KMS-11 (cell line): Measurements from ENCODE around the gene OSBPL8.

Experiments used
- H2AFZ ChIP-seq: fragments of 200-600 bp; sonication (generic); 2 replicates; pipeline ENCODE4 v1.6.1; 2016; ENCODE audit warnings: antibody characterized with exemption, mixed run types, low read depth
- H3K27ac ChIP-seq: fragments of 200-600 bp; sonication (generic); 2 replicates; pipeline ENCODE4 v1.6.1; 2016; ENCODE audit warnings: mild to moderate bottlenecking, mixed run types
- H3K27me3 ChIP-seq: fragments of 200-600 bp; sonication (generic); 2 replicates; pipeline ENCODE4 v1.6.1; 2017; ENCODE audit warnings: mild to moderate bottlenecking, low read depth, mixed run types, moderate library complexity; ENCODE audit not compliant: insufficient read depth
- H3K36me3 ChIP-seq: fragments of 200-600 bp; sonication (generic); 2 replicates; pipeline ENCODE4 v1.6.1; 2017; ENCODE audit warnings: mild to moderate bottlenecking, mixed run types; ENCODE audit not compliant: insufficient read depth
- H3K4me1 ChIP-seq: fragments of 200-600 bp; sonication (generic); 2 replicates; pipeline ENCODE4 v1.6.1; 2016; ENCODE audit warnings: mild to moderate bottlenecking, low read depth, mixed run types; ENCODE audit not compliant: poor library complexity, severe bottlenecking
- H3K4me2 ChIP-seq: fragments of 200-600 bp; sonication (generic); 2 replicates; pipeline ENCODE4 v1.7.0; 2016; ENCODE audit warnings: mild to moderate bottlenecking, mixed run types
- H3K4me3 ChIP-seq: fragments of 200-600 bp; sonication (generic); IDR thresholded peaks from 2 replicates; pipeline ENCODE4 v1.6.1; 2017; ENCODE audit warnings: low read depth, low read length, mixed read lengths; ENCODE audit not compliant: insufficient read depth
- H3K79me2 ChIP-seq: fragments of 200-600 bp; sonication (generic); 2 replicates; pipeline ENCODE4 v1.6.1; 2016; ENCODE audit warnings: low read depth, mixed run types; ENCODE audit not compliant: insufficient read depth
- H3K9ac ChIP-seq: fragments of 200-600 bp; sonication (generic); 2 replicates; pipeline ENCODE4 v1.6.1; 2016; ENCODE audit warnings: mild to moderate bottlenecking, mixed run types
- H4K20me1 ChIP-seq: fragments of 200-600 bp; sonication (generic); 2 replicates; pipeline ENCODE4 v1.6.1; 2016; ENCODE audit warnings: mild to moderate bottlenecking, mixed run types; ENCODE audit not compliant: insufficient read depth
- CTCF ChIP-seq: fragments of 200-600 bp; sonication (generic); conservative IDR thresholded peaks from 2 replicates; pipeline ENCODE4 v1.6.1; 2017; ENCODE audit warnings: low read depth, mild to moderate bottlenecking, antibody characterized with exemption, low read length, moderate library complexity, mixed read lengths

OSBPL8 gene

DNA sequence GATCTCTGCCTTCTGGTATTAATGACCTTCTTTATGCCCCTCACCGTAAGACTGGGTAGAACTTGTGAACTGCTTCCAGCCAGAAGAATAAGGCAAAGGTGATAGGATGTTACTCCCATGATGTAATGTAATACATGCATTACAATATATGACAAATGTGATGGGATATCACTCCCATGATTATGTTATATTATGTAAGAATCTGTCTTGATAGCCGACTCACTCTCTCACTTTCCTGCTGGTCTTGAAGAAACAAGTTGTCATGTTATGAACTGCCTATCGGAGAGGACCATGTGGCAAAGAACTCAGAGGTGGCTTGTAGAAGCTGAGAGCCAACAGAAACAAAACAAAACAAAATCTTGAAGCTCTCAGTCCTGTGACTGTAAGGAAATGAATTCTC, 30.6 kb upstream of the OSBPL8 start:
- no peak overlapping the region for H3K27ac ChIP-seq
- H3K9ac ChIP-seq = no peak overlapping the region
- H3K4me2 ChIP-seq = no peak overlapping the region
- no peaks in the 10 kb centered on the region for H3K27me3 ChIP-seq
- H3K36me3 ChIP-seq = no peaks in the 10 kb centered on the region
- no peak overlapping the region for H3K4me3 ChIP-seq
- no peaks in the 10 kb centered on the region for H3K4me1 ChIP-seq
- no peak for TF ChIP-seq CTCF
- no peak overlapping the region for H2AFZ ChIP-seq
- no peaks in the 10 kb centered on the region for H4K20me1 ChIP-seq
- H3K79me2 ChIP-seq = no peaks in the 10 kb centered on the region

DNA sequence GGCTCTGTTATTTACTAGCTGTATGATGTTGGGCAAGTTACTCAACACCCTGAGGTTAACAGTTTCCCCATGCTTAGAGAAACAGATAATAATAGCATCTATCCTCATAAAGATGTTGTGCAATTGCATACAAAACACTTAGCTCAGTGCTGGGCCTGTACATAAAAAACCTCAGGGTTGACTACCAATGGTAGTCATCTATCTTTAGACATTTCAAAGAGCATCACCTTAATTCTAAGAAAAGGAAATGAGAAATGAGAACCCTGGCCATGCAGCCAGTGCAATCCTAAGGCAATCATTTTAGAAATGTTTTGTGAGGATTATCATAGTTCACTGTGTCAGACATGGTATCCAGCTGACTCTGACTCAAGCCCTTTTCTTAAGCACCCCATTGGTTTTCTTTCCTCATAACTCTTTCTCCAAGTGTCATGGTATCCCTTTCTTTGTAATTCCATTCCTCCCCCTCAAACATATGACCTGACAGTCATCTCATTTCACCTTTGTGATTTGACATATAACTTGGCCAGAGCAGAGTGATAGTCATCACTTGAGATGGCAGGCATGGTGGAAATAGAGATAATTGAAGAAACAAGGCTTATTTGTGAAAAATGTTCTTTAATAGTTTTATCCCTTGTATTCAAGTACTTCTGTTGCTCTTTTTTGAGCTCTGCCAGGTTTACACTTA, 29.5 kb upstream of the OSBPL8 start:
- Histone ChIP-seq H3K4me2 (no peak overlapping the region), H3K27ac (no peak overlapping the region), H3K4me3 (no peak overlapping the region), H3K27me3 (no peaks in the 10 kb centered on the region), H3K36me3 (no peaks in the 10 kb centered on the region), H3K9ac (no peak overlapping the region), H3K79me2 (no peaks in the 10 kb centered on the region), H3K4me1 (no peaks in the 10 kb centered on the region), H4K20me1 (no peaks in the 10 kb centered on the region), H2AFZ (no peak overlapping the region)
- TF ChIP-seq CTCF = no peak

DNA sequence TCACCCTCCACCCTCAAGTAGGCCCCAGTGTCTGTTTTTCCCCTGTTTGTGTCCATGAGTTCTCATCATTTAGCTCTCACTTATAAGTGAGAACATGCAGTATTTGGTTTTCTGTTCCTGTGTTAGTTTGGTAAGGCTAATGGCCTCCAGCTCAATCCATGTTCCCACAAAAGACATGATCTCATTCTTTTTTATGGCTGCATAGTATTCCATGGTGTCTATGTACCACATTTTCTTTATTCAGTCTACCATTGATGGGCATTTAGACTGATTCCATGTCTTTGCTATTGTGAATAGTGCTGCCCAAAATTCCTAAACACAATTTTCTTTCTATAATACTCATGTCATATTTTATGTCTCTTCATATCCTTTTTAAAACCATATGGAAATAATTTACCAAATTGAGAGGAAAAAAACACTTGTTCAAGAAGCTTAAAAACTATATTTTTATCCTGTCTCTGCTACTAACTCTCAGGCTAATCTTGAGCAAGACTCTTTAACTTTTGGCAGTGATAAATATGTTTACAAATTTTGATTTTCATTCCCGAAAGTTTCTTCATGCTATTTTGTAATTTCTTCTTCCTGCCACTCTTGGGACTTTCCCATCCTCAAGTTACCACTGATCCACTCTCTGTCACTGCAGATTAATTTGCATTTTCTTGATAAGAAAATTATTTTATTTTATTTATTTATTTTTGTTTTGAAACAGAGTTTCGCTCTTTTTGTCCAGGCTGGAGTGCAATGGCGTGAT, 28.0 kb upstream of the OSBPL8 start:
- H4K20me1 ChIP-seq = no peaks in the 10 kb centered on the region
- no peak overlapping the region for H3K9ac ChIP-seq
- H3K4me1 ChIP-seq = no peaks in the 10 kb centered on the region
- H3K27ac ChIP-seq = no peak overlapping the region
- TF ChIP-seq CTCF = no peak
- H2AFZ ChIP-seq = no peak overlapping the region
- no peaks in the 10 kb centered on the region for H3K27me3 ChIP-seq
- no peak overlapping the region for H3K4me2 ChIP-seq
- H3K36me3 ChIP-seq = no peaks in the 10 kb centered on the region
- no peaks in the 10 kb centered on the region for H3K79me2 ChIP-seq
- no peak overlapping the region for H3K4me3 ChIP-seq

- Histone ChIP-seq H3K27me3 (no peaks in the 10 kb centered on the region), H3K27ac (no peak overlapping the region)
Measured at GRCh38 chr12:76586764-76587395, 27.3 kb upstream of the OSBPL8 start.

More at GRCh38 chr12:76586764-76587395, 27.3 kb upstream of the OSBPL8 start:
- no peaks in the 10 kb centered on the region for H3K36me3 ChIP-seq
- H4K20me1 ChIP-seq = no peaks in the 10 kb centered on the region
- no peak overlapping the region for H3K9ac ChIP-seq
- TF ChIP-seq CTCF = peak; percentile 92
- no peak overlapping the region for H2AFZ ChIP-seq
- H3K4me1 ChIP-seq = no peaks in the 10 kb centered on the region
- H3K4me2 ChIP-seq = no peak overlapping the region
- H3K4me3 ChIP-seq = no peak overlapping the region
- no peaks in the 10 kb centered on the region for H3K79me2 ChIP-seq
